AG09309 (cell line): Measurements from ENCODE around the gene KY.

ENCODE experiments used
- DNase-seq: peaks from one replicate; pipeline ENCODE4 v3.0.0-alpha.2; 2010; ENCODE audit warnings: low read depth
- H3K4me3 ChIP-seq: 2 replicates; pipeline ENCODE4 v1.5.1; 2011; ENCODE audit warnings: mild to moderate bottlenecking, low read depth, low read length, moderate library complexity; ENCODE audit not compliant: control insufficient read depth
- CTCF ChIP-seq: IDR thresholded peaks from 2 replicates; pipeline ENCODE4 v1.5.1; 2011; ENCODE audit warnings: mild to moderate bottlenecking, low read depth, low read length, inconsistent platforms; ENCODE audit not compliant: insufficient read depth, control insufficient read depth; ENCODE audit errors: missing control alignments

KY gene

GRCh38 chr3:134603480-134603879 lies 47.3 kb downstream of the KY start:
- DNase-seq: no peak
- no peak overlapping the region for H3K4me3 ChIP-seq
- TF ChIP-seq CTCF: no peak

GRCh38 chr3:134602440-134602814 lies 48.4 kb downstream of the KY start:
- DNase-seq: no peak
- no peak for TF ChIP-seq CTCF
- H3K4me3 ChIP-seq: no peak overlapping the region

- DNase-seq: peak; percentile 24
Observed at GRCh38 chr3:134601539-134602439, 49.0 kb downstream of the KY start.

GRCh38 chr3:134600685-134601463 lies 49.9 kb downstream of the KY start:
- peak; percentile 98 for TF ChIP-seq CTCF
- no peak overlapping the region for H3K4me3 ChIP-seq
- DNase-seq: peak; percentile 4

More at GRCh38 chr3:134601539-134602439, 49.0 kb downstream of the KY start:
- TF ChIP-seq CTCF: no peak
- H3K4me3 ChIP-seq: no peak overlapping the region

- DNase-seq: no peak
- H3K4me3 ChIP-seq: no peak overlapping the region
Observed at GRCh38 chr3:134600206-134600605, 50.6 kb downstream of the KY start.

More at GRCh38 chr3:134600206-134600605, 50.6 kb downstream of the KY start:
- TF ChIP-seq CTCF: no peak
